AG04450 (cell line): ENCODE results near the gene PBX1. TPM values are rescaled to one million over a fixed set of nuclear protein-coding genes. Genes with fewer than 3 reads are reported as not detected.

ENCODE experiments used
- CTCF ChIA-PET: fragments of 300-600, 350-600 bp; formaldehyde crosslinking; extraction: SDS; loops from one replicate; lab custom pipeline; 2022; ENCODE audit warnings: antibody characterized with exemption, inconsistent platforms; lab: Charles Lee
- POLR2A ChIA-PET: fragments of 350-600 bp; formaldehyde crosslinking; extraction: SDS; loops from one replicate; lab custom pipeline; 2021; ENCODE audit warnings: antibody characterized with exemption, inconsistent platforms; lab: Yijun Ruan, JAX
- DNase-seq: peaks from one replicate; pipeline ENCODE4 v3.0.0-alpha.2; 2011; ENCODE audit warnings: low read depth, low spot score
- H3K27ac ChIP-seq: one replicate; pipeline ENCODE4 v1.5.1; 2012; ENCODE audit warnings: low read depth, low read length, control low read depth
- H3K27me3 ChIP-seq: one replicate; pipeline ENCODE4 v1.6.0; 2012; ENCODE audit warnings: low read length; ENCODE audit not compliant: control insufficient read depth, insufficient read depth
- H3K4me3 ChIP-seq: 2 replicates; pipeline ENCODE4 v1.5.1; 2011; ENCODE audit warnings: mild to moderate bottlenecking, low read depth, low read length, control low read depth
- H3K9me3 ChIP-seq: 2 replicates; pipeline ENCODE4 v1.5.1; 2012; ENCODE audit warnings: low read length; ENCODE audit not compliant: control insufficient read depth, insufficient read depth
- polyA plus RNA-seq: library from polyadenylated mRNA; depleted of rRNA; stranded (reverse); fragments of >200 nt; gene quantifications from 2 replicates; pipeline ENCODE4 v1.2.3, GENCODE V29; 2011
- TF ChIP-seq, protein P1 (sequence below): IDR thresholded peaks from 2 replicates; pipeline ENCODE4 v1.5.1; 2011; ENCODE audit warnings: low read depth, low read length, control low read depth, inconsistent platforms

Gene PBX1
- polyA plus RNA-seq, 1 experiment: 49.9 TPM

- Histone ChIP-seq H3K9me3 (no peaks in the 10 kb centered on the region), H3K27me3 (no peaks in the 10 kb centered on the region), H3K27ac (no peak overlapping the region), H3K4me3 (no peak overlapping the region)
- TF ChIP-seq, protein P1, sequence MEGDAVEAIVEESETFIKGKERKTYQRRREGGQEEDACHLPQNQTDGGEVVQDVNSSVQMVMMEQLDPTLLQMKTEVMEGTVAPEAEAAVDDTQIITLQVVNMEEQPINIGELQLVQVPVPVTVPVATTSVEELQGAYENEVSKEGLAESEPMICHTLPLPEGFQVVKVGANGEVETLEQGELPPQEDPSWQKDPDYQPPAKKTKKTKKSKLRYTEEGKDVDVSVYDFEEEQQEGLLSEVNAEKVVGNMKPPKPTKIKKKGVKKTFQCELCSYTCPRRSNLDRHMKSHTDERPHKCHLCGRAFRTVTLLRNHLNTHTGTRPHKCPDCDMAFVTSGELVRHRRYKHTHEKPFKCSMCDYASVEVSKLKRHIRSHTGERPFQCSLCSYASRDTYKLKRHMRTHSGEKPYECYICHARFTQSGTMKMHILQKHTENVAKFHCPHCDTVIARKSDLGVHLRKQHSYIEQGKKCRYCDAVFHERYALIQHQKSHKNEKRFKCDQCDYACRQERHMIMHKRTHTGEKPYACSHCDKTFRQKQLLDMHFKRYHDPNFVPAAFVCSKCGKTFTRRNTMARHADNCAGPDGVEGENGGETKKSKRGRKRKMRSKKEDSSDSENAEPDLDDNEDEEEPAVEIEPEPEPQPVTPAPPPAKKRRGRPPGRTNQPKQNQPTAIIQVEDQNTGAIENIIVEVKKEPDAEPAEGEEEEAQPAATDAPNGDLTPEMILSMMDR: no peak
- ChIA-PET CTCF (no interaction called here), POLR2A (no interaction called here)
- no peak for DNase-seq
These were observed 45.6 kb downstream of the PBX1 start for GRCh38 chr1:164604541-164604940.

DNA sequence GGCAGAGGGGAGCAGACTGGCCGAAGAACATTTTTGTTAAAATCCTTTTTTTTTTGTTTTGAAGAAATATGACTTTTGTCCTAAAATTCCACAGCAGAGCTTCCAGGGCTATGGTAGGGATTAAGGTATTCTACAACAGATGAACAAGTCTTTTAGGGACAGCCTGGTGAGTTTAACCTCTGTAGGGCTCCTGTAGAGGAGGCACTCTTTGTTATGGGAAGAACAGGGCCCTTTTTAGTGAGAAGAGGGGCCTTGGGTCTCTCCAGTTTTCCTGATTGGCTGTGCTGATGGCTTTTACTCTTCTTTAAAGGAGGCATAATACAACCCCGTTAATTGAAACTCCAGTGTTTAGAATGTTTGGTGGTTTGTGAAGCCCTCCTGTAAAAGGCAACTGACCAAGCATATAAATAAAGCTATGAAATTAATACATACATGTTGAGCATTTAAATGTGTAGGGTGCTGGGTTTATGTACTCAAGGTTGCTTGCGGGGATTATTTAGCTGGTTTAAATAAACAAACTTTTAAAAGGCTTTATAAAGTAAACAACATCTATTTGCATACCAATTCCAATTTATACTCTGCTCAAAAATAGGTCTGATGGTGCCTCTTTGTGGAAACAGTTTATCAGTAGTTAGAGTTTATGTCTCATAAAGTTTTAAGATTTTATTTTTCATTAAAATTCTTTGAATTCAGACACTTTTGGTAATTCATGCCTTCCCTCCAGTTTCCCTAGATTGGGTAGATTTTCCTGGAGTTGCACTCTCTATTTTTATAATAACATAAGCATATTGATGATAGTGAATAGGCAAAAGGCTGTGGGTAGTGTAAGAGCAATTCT is 46.5 kb downstream of the PBX1 start:
- Histone ChIP-seq H3K4me3 (no peak overlapping the region), H3K9me3 (no peaks in the 10 kb centered on the region), H3K27ac (no peak overlapping the region), H3K27me3 (no peaks in the 10 kb centered on the region)
- ChIA-PET POLR2A (no interaction called here), CTCF (interaction anchor here (1.0 kb wide), 1 partner anchor 20 kb away, joined by 4 read pairs; no protein-coding TSS in a partner anchor)
- no peak for DNase-seq
- TF ChIP-seq, protein P1: no peak

GRCh38 chr1:164607351-164607750 is 48.4 kb downstream of the PBX1 start:
- Histone ChIP-seq H3K9me3 (no peaks in the 10 kb centered on the region), H3K27ac (no peak overlapping the region), H3K27me3 (no peaks in the 10 kb centered on the region), H3K4me3 (no peak overlapping the region)
- POLR2A ChIA-PET: interaction anchor here (0.9 kb wide), 1 partner anchor 49 kb away, joined by 3 read pairs; the partner anchor contains the start of gene PBX1
- no peak for DNase-seq
- CTCF ChIA-PET: interaction anchor here (0.8 kb wide), 1 partner anchor 180 kb away, joined by 3 read pairs; no protein-coding TSS in a partner anchor
- TF ChIP-seq, protein P1: no peak

- TF ChIP-seq, protein P1: no peak
- ChIA-PET CTCF (no interaction called here), POLR2A (interaction anchor here (1.2 kb wide), 1 partner anchor 50 kb away, joined by 3 read pairs; the partner anchor contains the start of gene PBX1)
- H3K9me3 ChIP-seq: no peaks in the 10 kb centered on the region
- no peak overlapping the region for H3K4me3 ChIP-seq
- peak overlapping the region; percentile 43 for H3K27ac ChIP-seq
- no peak for DNase-seq
- no peaks in the 10 kb centered on the region for H3K27me3 ChIP-seq
These were observed 49.7 kb downstream of the PBX1 start for GRCh38 chr1:164608651-164609057.

DNA sequence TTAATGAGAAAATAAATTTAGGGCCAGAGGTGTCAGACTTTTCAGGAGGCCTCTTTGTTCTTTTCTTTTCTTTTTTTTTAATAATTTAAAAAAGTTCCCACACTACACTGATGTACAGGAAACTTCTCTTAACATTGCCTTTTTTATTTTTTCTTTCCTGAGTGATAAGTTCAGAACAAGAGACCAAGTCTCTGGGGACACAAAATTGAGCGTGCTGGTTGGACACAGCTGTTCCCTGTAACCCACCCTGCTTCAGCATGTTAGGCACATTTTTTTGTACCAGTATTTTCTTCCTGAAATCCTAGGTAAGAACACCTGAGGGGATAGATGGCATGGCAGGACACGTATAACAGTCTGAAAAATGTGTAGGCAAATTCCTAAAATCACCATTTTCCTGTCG is 50.1 kb downstream of the PBX1 start:
- ChIA-PET POLR2A (interaction anchor here (1.2 kb wide), 1 partner anchor 50 kb away, joined by 3 read pairs; the partner anchor contains the start of gene PBX1), CTCF (interaction anchor here (0.7 kb wide), 1 partner anchor 27 kb away, joined by 3 read pairs; no protein-coding TSS in a partner anchor)
- no peaks in the 10 kb centered on the region for H3K9me3 ChIP-seq
- no peaks in the 10 kb centered on the region for H3K27me3 ChIP-seq
- TF ChIP-seq, protein P1: no peak
- H3K4me3 ChIP-seq: no peak overlapping the region
- DNase-seq: no peak
- no peak overlapping the region for H3K27ac ChIP-seq
